Activated CD4-positive, alpha-beta T cell treated with anti-CD3 and anti-CD28 coated beads for 4 hours (primary cell): ENCODE results near the gene YJEFN3.
A peak's percentile ranks its signal among the peaks of the same experiment; 100 is the strongest.

ENCODE experiments used
- DNase-seq, 2 donors: peaks; one replicate each; pipeline ENCODE4 v3.0.0-alpha.2; 2020

The YJEFN3 gene

GRCh38 chr19:19540064-19540714 lies 11.5 kb downstream of the YJEFN3 start:
- peak; percentile 72 to 73 for DNase-seq

- DNase-seq = peak; percentile 74 to 77
These were observed 12.2 kb downstream of the YJEFN3 start for GRCh38 chr19:19540715-19541515.

GRCh38 chr19:19541616-19542015 lies 12.9 kb downstream of the YJEFN3 start:
- peak; percentile 29 to 31 for DNase-seq

- no peak for DNase-seq
These were observed 13.8 kb downstream of the YJEFN3 start for GRCh38 chr19:19542507-19542906.

- no peak for DNase-seq
These were observed 14.4 kb downstream of the YJEFN3 start for GRCh38 chr19:19543101-19543500.

- no peak for DNase-seq
These were observed 14.9 kb downstream of the YJEFN3 start for GRCh38 chr19:19543640-19544039.

GRCh38 chr19:19544257-19544953 lies 15.7 kb downstream of the YJEFN3 start:
- no peak for DNase-seq

- no peak for DNase-seq
These were observed 16.4 kb downstream of the YJEFN3 start for GRCh38 chr19:19544954-19545591.

GRCh38 chr19:19545707-19546106 lies 17.0 kb downstream of the YJEFN3 start:
- no peak for DNase-seq

GRCh38 chr19:19546751-19547162 lies 18.0 kb downstream of the YJEFN3 start:
- DNase-seq = no peak

- DNase-seq = no peak
These were observed 19.1 kb downstream of the YJEFN3 start for GRCh38 chr19:19547674-19548336.

GRCh38 chr19:19548915-19549759 lies 20.4 kb downstream of the YJEFN3 start:
- DNase-seq = no peak

GRCh38 chr19:19549804-19550464 lies 21.2 kb downstream of the YJEFN3 start:
- DNase-seq = no peak

- no peak for DNase-seq
These were observed 21.8 kb downstream of the YJEFN3 start for GRCh38 chr19:19550485-19550929.

GRCh38 chr19:19550972-19551852 lies 22.5 kb downstream of the YJEFN3 start:
- no peak for DNase-seq

GRCh38 chr19:19551853-19552192 lies 23.1 kb downstream of the YJEFN3 start:
- DNase-seq = no peak

GRCh38 chr19:19552798-19553197 lies 24.1 kb downstream of the YJEFN3 start:
- DNase-seq = no peak

GRCh38 chr19:19553670-19554069 lies 25.0 kb downstream of the YJEFN3 start:
- DNase-seq = no peak

- DNase-seq = peak; percentile 59 to 60
These were observed 25.6 kb downstream of the YJEFN3 start for GRCh38 chr19:19554074-19555023.
